ENCODE results near the gene CD79B.
"Not testable (repeated sequence)": the region's sequence is repeated elsewhere in the genome, so short reads cannot be mapped to it uniquely, and the experiment has no call there.

Gene CD79B

DNA sequence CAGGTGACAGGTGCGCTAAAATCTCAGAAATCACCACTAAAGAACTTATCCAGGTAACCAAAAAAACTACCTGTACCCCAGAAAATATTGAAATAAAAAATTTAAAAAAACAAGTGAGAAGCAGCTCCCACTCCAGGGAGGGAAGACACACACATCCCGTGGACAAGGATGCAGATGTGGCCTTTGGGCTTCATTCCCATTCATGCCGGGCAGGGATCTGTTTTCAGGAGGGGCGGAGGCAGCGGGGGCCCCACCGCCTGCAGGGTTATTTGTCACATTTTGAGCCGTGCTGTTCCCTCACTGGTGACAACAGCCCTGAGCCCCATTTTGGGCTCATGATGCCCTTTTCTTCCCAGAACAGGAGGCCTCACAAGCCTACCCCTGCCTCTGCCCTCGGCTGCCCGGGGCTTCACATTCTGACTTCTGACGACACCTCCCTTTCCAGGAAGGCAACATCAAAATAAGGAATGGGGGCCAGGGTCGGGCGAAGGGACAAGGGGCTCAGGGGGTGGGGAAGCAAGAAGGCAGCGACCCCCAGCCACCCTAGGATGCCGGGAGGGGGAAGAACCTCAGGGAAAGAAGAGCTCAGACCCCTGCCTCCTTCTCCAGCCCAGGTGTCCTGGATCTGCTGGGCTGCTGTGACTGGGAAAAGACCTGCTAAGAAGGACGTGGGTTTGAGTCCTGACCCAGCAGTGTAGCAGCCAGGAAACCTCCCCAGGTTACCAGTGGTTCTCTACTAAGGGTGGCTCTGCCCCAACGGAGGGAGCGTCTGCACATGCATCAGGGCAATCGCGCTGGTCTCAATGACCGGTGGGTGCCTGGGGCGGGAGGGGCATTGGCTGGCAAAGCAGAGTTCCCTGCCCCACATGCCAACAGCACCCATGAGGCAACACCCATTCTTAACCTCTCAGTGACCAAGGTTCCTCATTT is 2.3 kb upstream of the CD79B start:
- DNase-seq (ENCODE audit: insufficient read length, low spot score) (no peak), FAIRE-seq (no peak)
- TF ChIP-seq POLR2A (IDR thresholded peaks at IDR 0.05; ENCODE audit: low read depth, low read length), result no peak

DNA sequence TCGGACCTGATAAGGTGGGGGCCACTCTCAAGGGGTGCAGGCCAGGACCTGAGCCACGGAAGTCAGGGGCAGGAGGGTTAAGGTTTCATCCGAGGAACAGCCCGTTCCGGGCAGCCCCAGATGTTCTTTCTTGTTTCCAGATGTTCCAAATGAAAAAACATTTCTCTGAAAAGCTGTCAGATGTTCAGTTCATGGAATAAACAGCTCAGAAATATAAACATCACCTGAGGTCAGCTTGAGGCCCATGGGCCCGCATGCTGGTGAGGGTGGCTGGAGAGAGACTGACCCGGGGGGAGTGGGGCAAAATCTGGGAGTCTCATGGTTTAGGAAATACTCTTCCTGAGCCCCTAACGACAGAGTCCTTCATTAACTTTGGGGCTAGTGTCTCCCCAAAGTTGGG is 1.5 kb upstream of the CD79B start:
- FAIRE-seq (no peak), DNase-seq (ENCODE audit: insufficient read length, low spot score) (no peak)
- TF ChIP-seq POLR2A (IDR thresholded peaks at IDR 0.05; ENCODE audit: low read depth, low read length), result no peak

DNA sequence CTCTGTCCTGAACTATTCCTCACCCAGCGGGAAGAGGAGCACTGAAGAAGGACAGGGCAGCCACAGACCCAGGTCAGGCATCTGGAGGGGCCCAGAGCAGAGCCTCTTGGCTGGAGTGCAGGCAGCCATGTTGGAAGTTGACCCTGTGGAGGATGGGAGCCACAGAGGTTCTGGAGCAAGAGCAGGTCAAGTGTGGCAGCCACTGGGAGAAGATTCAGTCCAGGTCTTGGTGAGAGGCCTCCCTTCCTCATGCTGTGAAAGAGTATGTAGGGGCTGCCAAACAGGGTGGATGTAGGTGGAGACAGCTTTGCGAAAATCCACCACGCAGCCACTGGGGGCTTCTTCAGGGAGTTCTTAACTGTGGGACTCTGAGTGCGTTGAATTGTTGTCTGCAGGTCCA is 590 bp upstream of the CD79B start:
- TF ChIP-seq POLR2A (IDR thresholded peaks at IDR 0.05; ENCODE audit: low read depth, low read length), result no peak
- FAIRE-seq (no peak), DNase-seq (ENCODE audit: insufficient read length, low spot score) (no peak)

DNA sequence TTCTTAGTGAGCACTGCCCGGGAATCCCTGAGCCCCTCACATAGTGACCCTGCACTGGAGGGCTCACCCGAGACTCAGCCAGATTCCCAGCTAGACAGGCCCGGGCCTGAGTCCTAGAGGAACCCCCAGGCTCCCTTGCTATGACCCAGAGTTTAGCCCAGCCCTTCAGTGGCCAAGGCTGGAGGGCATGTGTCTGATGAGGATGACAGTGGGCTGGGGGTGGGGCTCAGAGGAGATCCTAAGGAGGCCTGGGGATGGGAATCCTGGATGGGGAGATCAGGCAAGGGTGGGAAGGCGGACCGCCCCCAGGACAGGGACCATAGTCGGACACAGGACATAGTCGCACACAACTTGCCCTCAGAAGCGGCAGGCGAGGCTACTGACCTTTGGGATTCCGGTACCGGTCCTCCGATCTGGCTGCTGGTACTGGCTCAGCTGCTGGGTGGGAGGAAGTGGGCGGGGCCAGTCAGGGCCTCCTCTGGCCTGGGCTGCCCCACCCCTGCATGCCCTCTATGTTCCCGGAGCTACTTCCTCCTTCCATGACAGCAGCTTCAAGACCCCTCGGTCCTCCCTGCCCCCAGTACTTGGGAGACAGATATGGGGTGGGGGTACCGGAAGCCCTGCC is 1.1 kb downstream of the CD79B start:
- no peak for FAIRE-seq
- TF ChIP-seq POLR2A (IDR thresholded peaks at IDR 0.05; ENCODE audit: low read depth, low read length), result no peak
- no peak for DNase-seq (ENCODE audit: insufficient read length, low spot score)

DNA sequence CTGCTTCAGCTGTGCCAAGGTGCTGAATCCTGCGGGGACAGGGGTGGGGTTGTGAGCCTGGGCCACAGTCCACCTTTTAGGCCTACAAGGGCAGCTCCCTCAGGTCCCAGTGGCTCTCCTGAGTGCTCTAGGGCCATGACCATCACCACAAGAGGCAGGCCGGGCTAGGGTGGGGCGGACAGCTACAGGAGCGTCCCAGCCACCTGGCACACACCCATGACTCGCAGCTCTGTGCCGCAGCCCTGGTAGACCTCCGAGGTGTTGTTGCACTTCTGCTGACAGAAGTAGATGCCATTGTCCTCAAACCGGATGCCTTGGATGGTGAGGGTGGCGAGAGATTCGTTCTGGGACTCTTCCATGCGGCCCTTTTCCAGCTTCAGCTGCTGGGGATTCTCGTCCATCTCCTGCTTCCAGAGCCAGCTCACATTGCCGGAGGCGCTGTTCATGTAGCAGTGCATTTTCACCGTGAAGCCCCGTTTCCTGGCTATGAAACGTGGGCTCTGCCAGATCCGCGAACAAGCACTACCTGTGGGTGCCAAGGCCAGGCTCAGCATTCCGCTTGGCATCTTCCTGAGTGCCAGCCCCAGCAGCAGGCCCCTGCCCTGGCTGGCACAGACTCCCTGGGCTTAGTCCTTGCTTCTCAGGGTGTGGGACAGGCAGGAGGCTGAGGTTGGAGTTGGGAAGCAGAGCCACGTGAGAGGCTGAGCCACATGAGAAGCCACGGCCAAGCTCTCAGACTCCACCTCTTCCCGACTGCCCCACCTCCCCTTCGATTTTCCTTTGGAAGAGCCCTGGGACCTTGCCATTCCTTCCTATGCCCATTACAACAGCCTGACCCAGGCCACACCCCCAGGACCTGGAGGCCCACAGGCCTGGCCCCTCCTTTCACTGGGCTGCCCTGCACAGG is 2.0 kb downstream of the CD79B start:
- no peak for DNase-seq (ENCODE audit: insufficient read length, low spot score)
- TF ChIP-seq POLR2A (IDR thresholded peaks at IDR 0.05; ENCODE audit: low read depth, low read length), result no peak
- FAIRE-seq, result no peak

DNA sequence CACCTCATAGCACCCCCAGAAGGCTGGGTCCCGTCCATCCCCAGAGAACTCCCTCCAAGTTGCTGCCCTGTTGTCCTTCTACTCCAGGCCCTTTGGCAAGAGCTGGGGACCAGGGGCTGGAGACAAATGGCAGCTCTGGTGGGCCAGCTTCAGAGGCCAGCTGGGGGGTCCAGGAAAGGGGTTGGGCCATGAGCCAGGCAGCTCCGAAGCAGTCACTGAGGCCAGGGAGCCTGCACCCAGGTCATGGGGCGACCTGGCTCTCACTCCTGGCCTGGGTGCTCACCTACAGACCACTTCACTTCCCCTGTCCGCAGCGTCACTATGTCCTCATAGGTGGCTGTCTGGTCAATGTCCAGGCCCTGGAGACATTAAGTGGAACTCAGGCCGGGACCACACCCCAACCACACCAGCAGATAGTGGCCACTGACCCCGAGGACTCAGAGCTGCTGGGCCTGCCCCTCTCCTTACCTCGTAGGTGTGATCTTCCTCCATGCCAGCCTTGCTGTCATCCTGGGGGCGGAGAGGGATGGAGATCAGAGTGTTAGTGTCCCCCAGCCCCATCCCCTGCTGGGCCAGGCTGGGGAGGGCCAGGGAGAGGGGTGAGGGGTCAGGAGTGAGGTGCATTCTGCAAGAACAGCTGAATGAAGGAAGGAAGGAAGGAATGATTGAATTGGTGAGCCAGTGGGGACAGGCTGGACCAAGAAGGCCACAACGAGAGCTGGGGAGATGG is 3.0 kb downstream of the CD79B start:
- no peak for DNase-seq (ENCODE audit: insufficient read length, low spot score)
- TF ChIP-seq POLR2A (IDR thresholded peaks at IDR 0.05; ENCODE audit: low read depth, low read length), result no peak
- no peak for FAIRE-seq

DNA sequence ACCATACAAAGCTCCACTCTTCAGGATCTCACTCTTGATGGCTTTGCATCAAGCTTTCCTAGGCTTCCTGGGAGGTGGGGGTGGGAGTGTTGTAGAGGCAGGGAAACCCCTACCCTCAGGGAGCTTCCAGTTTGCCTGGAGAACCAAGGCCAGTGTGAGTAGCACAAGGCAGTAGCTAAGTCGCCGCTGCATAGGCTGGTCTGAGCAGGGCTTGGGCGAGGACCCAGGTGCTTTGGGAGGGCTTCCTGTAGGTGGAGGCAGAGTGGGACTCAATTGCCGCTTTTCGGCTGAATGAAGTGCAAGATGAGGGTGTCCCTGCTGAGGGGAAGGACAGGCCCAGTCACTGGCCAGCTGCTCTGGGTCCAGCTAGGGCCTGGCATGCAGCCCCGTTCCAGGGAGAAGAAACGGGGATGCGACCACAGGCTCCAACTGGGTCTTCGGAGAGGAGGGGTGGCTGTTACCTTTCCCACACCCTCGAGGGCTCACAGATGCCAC is 3.9 kb downstream of the CD79B start:
- TF ChIP-seq POLR2A (IDR thresholded peaks at IDR 0.05; ENCODE audit: low read depth, low read length), result no peak

DNA sequence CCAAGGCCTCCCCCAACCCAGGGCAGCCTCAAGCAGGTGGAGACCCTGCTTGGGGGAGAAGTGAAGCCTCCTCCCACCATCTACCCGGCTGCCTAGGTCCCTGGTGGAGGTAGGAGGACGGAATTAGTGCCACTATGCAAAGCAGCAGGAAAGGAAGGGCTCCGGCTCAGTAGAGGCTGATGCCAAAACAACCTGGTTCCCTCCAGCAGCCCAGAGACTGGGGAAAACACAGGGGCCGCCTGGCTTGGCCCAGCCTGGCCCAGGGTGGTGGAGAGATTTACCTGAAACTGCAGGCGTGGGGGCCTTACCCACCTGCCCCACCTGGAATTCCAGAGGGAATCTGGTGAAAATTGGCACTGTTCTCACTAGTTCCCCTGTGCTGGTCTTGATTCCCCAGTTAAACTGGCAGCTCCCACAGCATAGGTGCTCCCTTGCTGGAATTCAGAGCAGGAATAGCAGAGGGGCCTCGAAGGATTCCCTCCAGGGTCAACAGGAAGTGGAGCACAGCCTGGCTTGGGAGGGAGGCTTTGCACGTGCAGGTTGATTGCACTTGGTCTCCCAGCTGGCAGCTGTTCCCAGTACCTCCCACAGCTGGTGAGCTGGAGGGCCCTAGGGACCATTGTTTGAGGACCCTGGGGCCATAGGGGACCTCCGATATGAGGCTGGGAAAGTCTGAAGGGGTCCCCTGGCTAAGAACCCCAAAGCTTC is 4.5 kb downstream of the CD79B start:
- DNase-seq (ENCODE audit: insufficient read length, low spot score), result no peak
- TF ChIP-seq POLR2A (IDR thresholded peaks at IDR 0.05; ENCODE audit: low read depth, low read length), result no peak
- FAIRE-seq, result no peak

More for the DNA sequence above, 3.9 kb downstream of the CD79B start:
- DNase-seq (ENCODE audit: insufficient read length, low spot score) (no peak), FAIRE-seq (no peak)

DNA sequence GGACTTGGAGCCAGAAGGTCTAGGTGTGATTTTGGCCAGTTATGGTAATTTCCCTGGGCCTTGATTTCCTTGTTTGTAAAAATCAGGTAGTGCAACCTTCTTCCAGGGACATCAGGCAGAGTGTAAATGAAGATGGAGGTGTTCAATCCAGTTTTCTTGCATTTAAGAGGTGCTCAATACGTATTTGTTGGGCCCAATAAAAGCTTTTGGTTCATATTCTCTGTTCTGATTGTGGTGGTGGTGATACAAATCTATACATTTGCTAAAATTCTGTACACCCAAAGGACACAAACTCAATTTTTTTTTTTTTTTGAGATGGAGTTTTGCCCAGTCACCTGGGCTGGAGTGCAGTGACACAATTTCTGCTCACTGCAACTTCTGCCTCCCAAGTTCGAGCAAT is 6.0 kb downstream of the CD79B start:
- FAIRE-seq (no peak), DNase-seq (ENCODE audit: insufficient read length, low spot score) (peak; percentile 3)
- no peak for TF ChIP-seq POLR2A (IDR thresholded peaks at IDR 0.05; ENCODE audit: low read depth, low read length)

DNA sequence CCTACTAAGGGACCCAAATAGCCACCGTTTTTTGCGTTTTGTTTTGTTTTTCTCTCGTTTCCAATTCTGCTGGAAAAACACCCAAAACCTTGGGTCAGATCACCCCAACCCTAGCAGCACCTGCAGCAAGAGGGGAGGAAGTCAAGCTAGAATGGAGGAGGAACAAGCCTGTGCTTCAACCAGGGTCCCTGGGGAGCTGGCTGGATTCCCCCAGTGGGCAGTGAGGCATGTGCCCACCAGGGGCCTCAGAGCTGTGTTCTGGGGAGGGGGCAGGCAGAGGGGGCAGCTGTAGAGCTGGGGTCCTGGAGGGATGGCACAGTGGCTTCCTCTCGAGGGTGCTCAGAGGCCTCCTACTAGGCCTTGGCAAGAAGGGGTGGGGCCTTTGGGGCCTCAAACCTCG is 6.5 kb downstream of the CD79B start:
- TF ChIP-seq POLR2A (IDR thresholded peaks at IDR 0.05; ENCODE audit: low read depth, low read length), result no peak
- DNase-seq (ENCODE audit: insufficient read length, low spot score), result no peak
- FAIRE-seq, result no peak

DNA sequence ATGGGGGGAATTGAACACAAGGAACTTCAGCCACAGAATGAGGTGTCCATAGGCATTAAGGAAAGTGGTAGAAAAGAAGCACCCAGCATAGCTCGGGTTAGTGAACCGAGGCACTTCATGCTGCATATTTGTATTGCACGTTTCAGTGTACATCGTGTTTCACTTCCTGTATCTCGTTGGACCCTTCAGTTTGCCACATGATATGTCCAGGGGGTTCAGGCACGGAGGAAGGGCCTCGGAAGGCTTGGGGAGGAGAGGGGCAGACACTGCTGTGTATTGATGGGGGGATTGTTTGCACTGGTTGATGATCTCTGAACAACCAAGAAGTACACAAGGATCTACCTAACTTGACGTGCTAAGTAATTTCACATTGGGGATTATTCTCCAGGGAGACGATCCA is 9.7 kb downstream of the CD79B start:
- not testable (repeated sequence) for FAIRE-seq; DNase-seq (ENCODE audit: insufficient read length, low spot score)

DNA sequence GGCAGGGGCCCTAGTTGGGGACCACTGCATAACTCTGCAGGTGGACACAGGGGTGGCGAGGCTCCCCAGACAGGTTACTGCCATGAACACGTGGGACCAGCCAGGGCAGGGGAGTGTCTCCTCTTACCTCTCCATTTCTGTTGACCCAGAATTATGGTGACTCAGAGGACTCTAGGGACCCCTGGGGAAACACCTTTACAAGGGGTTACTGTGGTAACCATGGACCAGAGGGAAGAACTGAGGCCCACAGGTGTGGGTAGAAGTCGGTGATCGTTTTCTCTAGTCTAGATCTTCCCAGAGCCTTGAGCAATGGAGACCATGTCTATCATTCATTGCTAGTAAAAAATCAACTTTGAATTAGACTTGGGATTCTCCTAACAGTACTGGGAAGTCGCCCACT is 11.4 kb downstream of the CD79B start:
- not testable (repeated sequence) for FAIRE-seq; DNase-seq (ENCODE audit: insufficient read length, low spot score)

DNA sequence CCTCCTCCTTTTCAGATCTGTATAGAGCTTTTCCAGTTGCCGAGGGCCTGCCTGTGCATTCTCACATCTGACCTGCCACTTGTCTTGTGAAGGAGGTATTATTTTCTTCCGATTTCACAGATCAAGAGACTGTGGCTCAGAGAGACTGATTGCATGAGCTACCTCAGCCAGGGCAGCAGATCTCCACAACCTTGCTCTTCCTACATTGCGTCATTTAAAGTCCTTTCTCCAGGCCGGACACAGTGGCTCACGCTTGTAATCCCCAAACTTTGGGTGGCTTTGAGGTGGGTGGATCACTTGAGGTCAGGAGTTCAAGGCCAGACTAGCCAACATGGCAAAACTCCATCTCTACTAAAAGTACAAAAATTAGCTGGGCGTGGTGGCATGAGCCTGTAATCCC is 12.1 kb downstream of the CD79B start:
- not testable (repeated sequence) for DNase-seq (ENCODE audit: insufficient read length, low spot score); FAIRE-seq

Data from H54 (cell line).